ENCODE measurements around the gene PLEKHG4.

Gene PLEKHG4

DNA sequence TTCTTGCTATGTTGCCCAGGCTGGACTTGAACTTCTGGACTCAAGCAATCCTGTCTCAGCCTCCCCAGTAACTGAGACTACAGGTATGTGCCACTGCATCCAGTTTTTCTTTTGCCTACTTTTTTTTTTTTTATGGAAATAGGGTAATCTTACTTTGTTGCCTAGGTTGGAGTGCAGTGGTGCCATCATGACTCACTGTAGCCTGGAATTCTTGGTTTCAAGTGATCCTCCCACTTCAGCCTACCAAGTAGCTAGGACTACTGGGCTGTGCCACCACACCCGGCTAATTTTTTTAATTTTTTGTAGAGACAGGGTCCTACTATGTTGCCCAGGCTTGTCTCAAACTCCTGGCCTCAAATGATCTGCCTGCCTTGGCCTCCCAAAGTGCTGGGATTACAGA lies 57.3 kb downstream of the PLEKHG4 start:
- no peaks in the 10 kb centered on the region for H3K9me3 ChIP-seq (ENCODE audit: control insufficient read depth, low read length)
- H3K4me1 ChIP-seq (ENCODE audit: control insufficient read depth, insufficient read depth, low read length): no peaks in the 10 kb centered on the region
- no peaks in the 10 kb centered on the region for H3K36me3 ChIP-seq (ENCODE audit: control insufficient read depth, insufficient read depth, low read length)
- H3K27me3 ChIP-seq (ENCODE audit: control insufficient read depth, insufficient read depth, low read length): no peaks in the 10 kb centered on the region
- no peak overlapping the region for H3K9ac ChIP-seq (ENCODE audit: low read length)
- no peak overlapping the region for H3K4me3 ChIP-seq (ENCODE audit: low read length)

All from mucosa of stomach (tissue), 1 donor.